IMR-90 (cell line): ENCODE measurements around the gene ESPL1. TPM values are rescaled to one million over a fixed set of nuclear protein-coding genes. Genes with fewer than 3 reads are reported as not detected.

Experiments used
- ATAC-seq: fragments of 200-7000 bp; cut with Tn5 transposase; 2 replicates; pipeline ENCODE4 v1.9.1; 2020; ENCODE audit warnings: low read depth, mild to moderate bottlenecking, moderate library complexity
- BruUV-seq: library from RNA; stranded (reverse); fragments of 400-500 nt; replicated peaks from 2 replicates; lab custom pipeline; 2021; lab: Mats Ljungman, UMichigan
- CTCF ChIA-PET: fragments of 300-600 bp; formaldehyde crosslinking; extraction: SDS; loops from one replicate; lab custom pipeline; 2021; ENCODE audit warnings: antibody characterized with exemption; lab: Yijun Ruan, JAX
- POLR2A ChIA-PET: fragments of 300-600 bp; sonication (Branson Sonifier 250); formaldehyde crosslinking; loops from one replicate; lab custom pipeline; 2022; ENCODE audit warnings: antibody characterized with exemption; ENCODE audit not compliant: unreplicated experiment; lab: Charles Lee
- DNase-seq: peaks from one replicate; pipeline ENCODE4 v3.0.0; 2013
- H2AFZ ChIP-seq: replicated peaks from 2 replicates; pipeline ENCODE3; 2013; ENCODE audit warnings: low read length, mild to moderate bottlenecking; ENCODE audit not compliant: poor library complexity
- H2AK5ac ChIP-seq: 2 replicates; pipeline ENCODE4 v1.6.1; 2013; ENCODE audit warnings: low read depth, low read length, inconsistent platforms
- H2AK9ac ChIP-seq: replicated peaks from 2 replicates; pipeline ENCODE3; 2013; ENCODE audit warnings: mild to moderate bottlenecking, low read depth, low read length, moderate library complexity; ENCODE audit not compliant: poor library complexity
- H2BK120ac ChIP-seq: 2 replicates; pipeline ENCODE4 v1.6.1; 2013; ENCODE audit warnings: low read depth, low read length, inconsistent platforms
- H2BK15ac ChIP-seq: 3 replicates; pipeline ENCODE4 v1.6.1; 2013; ENCODE audit warnings: low read depth, low read length, inconsistent platforms
- H2BK20ac ChIP-seq: 2 replicates; pipeline ENCODE4 v1.6.1; 2013; ENCODE audit warnings: low read depth, mild to moderate bottlenecking, inconsistent platforms, low read length, moderate library complexity
- H2BK5ac ChIP-seq: 2 replicates; pipeline ENCODE4 v1.6.1; 2013; ENCODE audit warnings: mild to moderate bottlenecking, low read depth, low read length, inconsistent platforms; ENCODE audit not compliant: poor library complexity, severe bottlenecking
- H3K14ac ChIP-seq: replicated peaks from 2 replicates; pipeline ENCODE4 v1.6.1; 2013; ENCODE audit warnings: low read depth, low read length, inconsistent platforms
- H3K18ac ChIP-seq: 2 replicates; pipeline ENCODE4 v1.6.1; 2013; ENCODE audit warnings: low read depth, low read length, control low read depth
- H3K23ac ChIP-seq: 2 replicates; pipeline ENCODE4 v1.6.1; 2013; ENCODE audit warnings: low read depth, low read length, inconsistent platforms
- H3K27ac ChIP-seq: 2 replicates; pipeline ENCODE4 v1.5.1; 2013; ENCODE audit warnings: mild to moderate bottlenecking, control low read depth, low read length; ENCODE audit not compliant: insufficient read depth
- H3K27me3 ChIP-seq: 2 replicates; pipeline ENCODE4 v1.6.1; 2013; ENCODE audit warnings: low read length; ENCODE audit not compliant: control insufficient read depth, insufficient read depth
- H3K36me3 ChIP-seq: 2 replicates; pipeline ENCODE4 v1.6.1; 2013; ENCODE audit warnings: low read length, mixed read lengths; ENCODE audit not compliant: control insufficient read depth, insufficient read depth
- H3K4ac ChIP-seq: 2 replicates; pipeline ENCODE4 v1.6.1; 2013; ENCODE audit warnings: low read depth, low read length, inconsistent platforms
- H3K4me1 ChIP-seq: 2 replicates; pipeline ENCODE4 v1.6.1; 2013; ENCODE audit warnings: low read length, mixed read lengths; ENCODE audit not compliant: control insufficient read depth, insufficient read depth
- H3K4me2 ChIP-seq: 2 replicates; pipeline ENCODE4 v1.6.1; 2013; ENCODE audit warnings: low read depth, mild to moderate bottlenecking, control low read depth, low read length, moderate library complexity
- H3K4me3 ChIP-seq: 2 replicates; pipeline ENCODE4 v1.5.1; 2013; ENCODE audit warnings: low read depth, mild to moderate bottlenecking, control low read depth, low read length, moderate library complexity; ENCODE audit not compliant: insufficient read depth
- H3K56ac ChIP-seq: 2 replicates; pipeline ENCODE4 v1.6.1; 2013; ENCODE audit warnings: low read length, inconsistent platforms; ENCODE audit not compliant: insufficient read depth; ENCODE audit errors: extremely low read depth
- H3K79me1 ChIP-seq, 2 experiments: 2 replicates each; pipeline ENCODE4 v1.6.1; 2013; ENCODE audit warnings: low read length in 2 of 2, inconsistent platforms in 1 of 2, low read depth in 1 of 2
- H3K9ac ChIP-seq: 2 replicates; pipeline ENCODE4 v1.6.1; 2013; ENCODE audit warnings: low read depth, low read length, control low read depth
- H3K9me1 ChIP-seq: 2 replicates; pipeline ENCODE4 v1.6.1; 2013; ENCODE audit warnings: low read length, inconsistent platforms; ENCODE audit not compliant: insufficient read depth
- H3K9me3 ChIP-seq: 2 replicates; pipeline ENCODE4 v1.6.1; 2013; ENCODE audit warnings: low read length; ENCODE audit not compliant: control insufficient read depth, insufficient read depth
- H4K20me1 ChIP-seq: 2 replicates; pipeline ENCODE4 v1.6.1; 2013; ENCODE audit warnings: low read length, inconsistent platforms; ENCODE audit not compliant: insufficient read depth
- H4K5ac ChIP-seq: 2 replicates; pipeline ENCODE4 v1.6.1; 2013; ENCODE audit warnings: mild to moderate bottlenecking, low read depth, low read length, control low read depth
- H4K8ac ChIP-seq, 2 experiments: 2 replicates each; pipeline ENCODE4 v1.6.1; 2013; ENCODE audit warnings: low read depth in 2 of 2, low read length in 2 of 2, control low read depth in 1 of 2, inconsistent platforms in 1 of 2
- H4K91ac ChIP-seq: 2 replicates; pipeline ENCODE4 v1.6.1; 2013; ENCODE audit warnings: low read depth, low read length, inconsistent platforms; ENCODE audit not compliant: insufficient read depth
- RCOR1 ChIP-seq: IDR thresholded peaks from 2 replicates; pipeline ENCODE4 v1.6.1; 2012; ENCODE audit warnings: mild to moderate bottlenecking, low read length, improper control_type of control experiment; ENCODE audit not compliant: insufficient replicate concordance
- WGBS, 2 experiments: methylation state at CpG; one replicate each; pipeline versions ENCODE4 v1.1.5 to v1.1.7; 2013; ENCODE audit warnings: missing lambda C conversion rate in 2 of 2; ENCODE audit not compliant: insufficient read length in 1 of 2; ENCODE audit errors: extremely low coverage in 2 of 2; 5-methylcytosine and 5-hydroxymethylcytosine counted together
- dilution Hi-C: fragments of 300-500 bp; cut with HindIII; formaldehyde crosslinking; loops from one replicate; pipeline ENCODE4 v1.14.3; 2018; ENCODE audit warnings: low sequenced_read_pairs; ENCODE audit not compliant: unreplicated experiment
- in situ Hi-C: fragments of 300-500 bp; cut with MboI; formaldehyde crosslinking; loops from 3 replicates; pipeline ENCODE4 v1.14.3; 2019; ENCODE audit warnings: low sequenced_read_pairs, inconsistent platforms, mixed read lengths
- intact Hi-C: fragments of 100-400 bp; cut with micrococcal nuclease; formaldehyde crosslinking; loops from 2 replicates; pipeline ENCODE4 v1.10.0; 2022
- polyA plus RNA-seq, 3 experiments: library from polyadenylated mRNA; depleted of rRNA; stranded (reverse); fragments of >200 nt; gene quantifications; 2 replicates each; pipeline ENCODE4 v1.2.3, GENCODE V29; 2012; ENCODE audit warnings: low replicate concordance in 1 of 3
- total RNA-seq: library from RNA; depleted of rRNA; stranded (reverse); fragments of >200 nt; gene quantifications from 2 replicates; pipeline ENCODE4 v1.2.3, GENCODE V29; 2012

ESPL1 gene
- total and polyA plus RNA-seq, 2 of the 4 experiments (the other 2 are of a cell fraction) = 6.5 to 9.2 TPM

- peak overlapping the region; percentile 95 for H3K56ac ChIP-seq
- ATAC-seq (no peak), DNase-seq (no peak)
- no peaks in the 10 kb centered on the region for H3K27me3 ChIP-seq
- peak overlapping the region; percentile 73 to 98 for H4K8ac ChIP-seq
- peaks cover 4% of the 10 kb centered on the region for H4K20me1 ChIP-seq
- H2AFZ ChIP-seq = peak overlapping the region; percentile 94
- TF ChIP-seq RCOR1 = no peak
- H2BK5ac ChIP-seq = peak overlapping the region; percentile 98
- H2AK5ac ChIP-seq = peak overlapping the region; percentile 92
- H2BK15ac ChIP-seq = peak overlapping the region; percentile 64; the same call in 2 of the 3 replicates
- H3K4ac ChIP-seq = peak overlapping the region; percentile 98
- H3K4me3 ChIP-seq = peak overlapping the region; percentile 33
- H3K18ac ChIP-seq = peak overlapping the region; percentile 87
- peak overlapping the region; percentile 92 for H4K5ac ChIP-seq
- ChIA-PET CTCF (no interaction called here), POLR2A (interaction anchor here (0.7 kb wide), 1 partner anchor 73 kb away, joined by 4 read pairs; the partner anchor contains the start of gene PFDN5)
- peak overlapping the region; percentile 95 for H3K14ac ChIP-seq
- H2BK120ac ChIP-seq = peak overlapping the region; percentile 90
- WGBS, 2 experiments = no CpG with 5 or more reads among the region's 5 CpGs
- dilution Hi-C loops (no loop called here), in situ Hi-C loops (no loop called here), intact Hi-C loops (no loop called here)
- H3K27ac ChIP-seq = peak overlapping the region; percentile 93
- H2BK20ac ChIP-seq = peak overlapping the region; percentile 64
- peak overlapping the region; percentile 92 for H4K91ac ChIP-seq
- peaks cover 2% of the 10 kb centered on the region; the same call in 1 of the 2 replicates for H3K36me3 ChIP-seq
- peak overlapping the region; percentile 94 for H2AK9ac ChIP-seq
- H3K9ac ChIP-seq = peak overlapping the region; percentile 90
- peak overlapping the region; percentile 92 for H3K4me2 ChIP-seq
- H3K4me1 ChIP-seq = peaks cover 41% of the 10 kb centered on the region
- no peaks in the 10 kb centered on the region for H3K9me3 ChIP-seq
- H3K79me1 ChIP-seq = peaks cover 11 to 62% of the 10 kb centered on the region in 2 experiments; a peak in 3 of 4 replicates
- BruUV-seq = no TSS peak
- peaks cover 26% of the 10 kb centered on the region for H3K9me1 ChIP-seq
- H3K23ac ChIP-seq = peak overlapping the region; percentile 99
Measured at GRCh38 chr12:53222170-53222721, 45.9 kb upstream of the ESPL1 start.
